Raji (cell line): ENCODE results near the gene CHRNA7.

Experiments
- POLR2A ChIP-seq: IDR thresholded peaks from 2 replicates; pipeline ENCODE4 v1.6.1; 2011; ENCODE audit warnings: low read depth, low read length, control low read depth; ENCODE audit not compliant: insufficient read depth

The CHRNA7 gene

GRCh38 chr15:32104061-32104995 is 74.0 kb downstream of the CHRNA7 start:
- TF ChIP-seq POLR2A, result no peak

DNA sequence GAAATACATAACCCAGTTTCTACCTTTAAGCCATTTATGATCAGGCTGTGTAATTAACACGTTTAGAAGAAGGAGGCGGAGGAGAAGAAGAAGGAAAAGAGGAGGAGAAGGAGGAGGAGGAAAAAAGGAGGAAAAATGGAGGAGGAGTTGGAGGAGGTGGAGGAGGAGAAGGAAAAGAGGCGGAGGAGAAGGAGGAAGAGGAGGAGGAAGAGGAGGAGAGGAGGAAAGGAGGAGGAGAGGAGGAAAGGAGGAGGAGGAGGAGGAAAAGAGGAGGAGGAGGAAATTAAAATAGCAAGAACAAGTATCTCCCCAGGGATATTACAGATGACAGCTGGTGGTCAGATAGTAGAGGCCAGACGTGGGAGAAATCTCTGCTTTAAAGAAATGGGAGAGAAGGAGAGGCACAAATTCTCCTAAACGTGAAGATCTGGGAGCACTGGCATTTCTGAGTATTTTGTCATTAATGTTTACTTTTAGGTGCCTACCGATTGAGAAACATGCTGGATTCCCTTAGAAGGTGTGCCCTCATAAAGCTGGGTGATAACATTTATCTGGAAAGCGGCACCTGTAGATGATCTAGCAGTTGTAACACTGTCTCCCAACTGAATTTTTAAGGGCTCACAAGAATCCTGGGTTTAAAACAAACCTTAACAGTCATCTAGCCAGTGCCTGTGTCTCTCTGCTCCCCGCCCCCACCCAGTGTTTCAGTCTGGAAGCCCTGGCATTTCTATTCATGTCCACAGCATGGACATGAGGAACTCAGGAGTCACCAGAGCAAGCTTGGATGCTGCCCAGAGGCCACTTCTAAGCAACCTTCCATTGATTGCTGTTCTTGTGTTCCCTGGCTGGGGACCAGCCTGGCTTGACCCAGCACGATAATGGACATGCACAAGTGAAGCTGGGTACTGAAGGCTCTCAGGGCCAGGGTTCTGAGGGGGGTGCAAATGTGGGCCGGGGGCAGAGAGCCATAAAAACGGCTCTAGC is 75.2 kb downstream of the CHRNA7 start:
- no peak for TF ChIP-seq POLR2A

- no peak for TF ChIP-seq POLR2A
Measured at GRCh38 chr15:32106401-32107381, 76.4 kb downstream of the CHRNA7 start.

DNA sequence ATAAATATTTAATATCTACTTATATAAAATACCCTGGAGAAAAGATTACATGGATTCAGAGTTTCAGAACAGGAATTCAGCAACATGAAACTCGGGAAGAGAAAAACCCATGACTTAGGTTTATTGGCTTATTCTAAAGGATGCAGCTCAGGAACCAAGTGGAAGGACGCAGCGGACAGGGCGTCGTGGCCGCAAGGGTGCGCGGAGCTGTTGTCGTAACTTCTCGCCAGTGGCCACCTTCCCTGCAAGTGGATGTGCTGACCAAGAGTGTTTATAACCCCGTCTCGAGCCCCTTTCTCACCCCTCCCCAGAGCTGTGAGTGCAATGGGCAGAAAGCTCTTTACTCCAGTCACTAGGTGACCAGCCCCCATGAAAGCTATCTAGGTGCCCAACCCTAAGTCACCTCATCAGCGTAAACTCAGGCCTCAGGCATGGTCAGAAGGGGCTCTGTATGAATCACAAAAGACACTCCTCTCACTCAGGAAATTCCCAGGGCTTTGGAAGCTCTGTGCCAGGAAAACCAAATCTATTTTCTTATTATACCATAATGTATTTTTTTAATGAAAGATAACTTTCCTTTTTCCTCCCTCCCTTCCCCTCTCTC is 77.3 kb downstream of the CHRNA7 start:
- no peak for TF ChIP-seq POLR2A

- no peak for TF ChIP-seq POLR2A
Measured at GRCh38 chr15:32108661-32109060, 78.3 kb downstream of the CHRNA7 start.

- TF ChIP-seq POLR2A, result no peak
Measured at GRCh38 chr15:32112101-32112500, 81.8 kb downstream of the CHRNA7 start.

DNA sequence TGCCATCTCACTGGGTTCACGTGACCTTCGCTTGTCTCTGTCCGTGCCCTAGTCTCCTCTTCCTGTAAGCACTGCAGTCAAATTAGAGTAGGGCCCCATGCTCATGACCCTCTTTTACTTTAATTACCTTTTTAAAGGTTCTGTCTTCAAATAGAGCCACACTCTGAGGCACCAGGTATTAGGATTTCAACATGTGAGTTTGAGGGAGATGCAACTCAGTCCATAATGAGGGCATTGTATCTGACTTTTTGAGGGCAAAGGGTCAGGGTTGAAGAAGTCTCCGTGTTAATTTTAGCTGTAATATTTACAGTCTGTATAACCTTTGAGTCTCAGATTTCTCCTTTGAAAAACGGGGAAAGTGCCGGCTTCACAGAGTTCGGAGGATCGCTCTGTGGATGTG is 82.9 kb downstream of the CHRNA7 start:
- no peak for TF ChIP-seq POLR2A

GRCh38 chr15:32117122-32117521 is 86.8 kb downstream of the CHRNA7 start:
- no peak for TF ChIP-seq POLR2A

DNA sequence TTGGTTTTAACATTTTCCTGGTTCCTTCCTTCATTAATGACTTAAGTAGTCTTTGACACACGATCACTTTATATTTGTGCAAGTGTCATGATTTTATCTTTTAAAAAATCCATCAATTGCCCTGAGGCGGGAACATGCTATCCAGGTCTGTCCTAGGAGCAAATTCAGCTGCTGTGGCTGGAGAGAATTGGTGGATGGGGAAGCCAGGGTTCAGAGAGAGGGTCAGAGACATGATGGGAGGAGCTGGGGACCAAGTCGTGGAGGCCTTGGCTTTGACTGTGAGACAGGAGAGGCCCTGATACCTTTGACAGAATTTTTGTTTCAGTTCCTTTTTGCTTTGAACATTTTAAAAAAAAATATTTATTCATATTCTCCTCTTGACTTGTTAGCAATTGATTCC is 89.0 kb downstream of the CHRNA7 start:
- TF ChIP-seq POLR2A, result no peak

- TF ChIP-seq POLR2A, result no peak
Measured at GRCh38 chr15:32119694-32120330, 89.5 kb downstream of the CHRNA7 start.

DNA sequence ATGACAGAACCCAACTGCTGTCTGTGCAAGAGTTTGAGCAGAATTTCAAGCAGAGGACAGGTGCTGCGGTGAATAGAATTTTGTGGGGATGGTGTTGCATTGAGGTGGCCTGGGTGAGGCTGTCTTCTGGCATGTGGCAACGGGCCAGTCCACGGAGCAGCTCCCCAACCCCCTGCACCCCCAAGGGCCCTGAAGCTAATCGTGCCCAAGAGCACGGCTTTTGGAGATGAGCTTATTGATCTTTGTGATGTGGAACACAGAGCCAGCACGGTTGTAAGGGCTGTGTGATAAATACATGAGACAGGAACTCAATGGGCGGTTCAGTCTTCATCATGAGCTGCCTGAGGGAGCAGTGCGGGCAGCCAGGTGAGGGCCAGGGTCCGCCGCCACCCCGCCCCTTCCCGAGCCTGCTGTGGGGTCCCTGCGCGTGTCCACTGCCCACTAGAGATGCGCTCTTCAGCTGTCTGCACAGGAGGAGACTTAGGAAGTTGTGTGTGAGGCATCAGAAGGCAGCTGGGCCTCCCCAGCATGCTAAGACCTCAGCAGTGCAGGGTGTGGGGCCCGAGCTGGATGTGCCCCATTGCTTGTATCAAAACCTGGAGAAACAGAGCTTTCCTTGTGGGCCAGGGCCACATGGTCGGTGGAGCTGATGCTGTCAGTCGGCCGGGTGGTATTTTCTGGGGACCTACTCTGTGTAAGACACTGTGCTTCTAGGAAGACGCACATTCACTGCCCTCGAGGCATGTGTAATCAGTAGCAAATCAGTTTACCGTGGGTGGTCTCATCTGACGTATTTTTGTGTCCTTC is 90.5 kb downstream of the CHRNA7 start:
- TF ChIP-seq POLR2A, result no peak

GRCh38 chr15:32121384-32121695 is 91.0 kb downstream of the CHRNA7 start:
- TF ChIP-seq POLR2A, result no peak

DNA sequence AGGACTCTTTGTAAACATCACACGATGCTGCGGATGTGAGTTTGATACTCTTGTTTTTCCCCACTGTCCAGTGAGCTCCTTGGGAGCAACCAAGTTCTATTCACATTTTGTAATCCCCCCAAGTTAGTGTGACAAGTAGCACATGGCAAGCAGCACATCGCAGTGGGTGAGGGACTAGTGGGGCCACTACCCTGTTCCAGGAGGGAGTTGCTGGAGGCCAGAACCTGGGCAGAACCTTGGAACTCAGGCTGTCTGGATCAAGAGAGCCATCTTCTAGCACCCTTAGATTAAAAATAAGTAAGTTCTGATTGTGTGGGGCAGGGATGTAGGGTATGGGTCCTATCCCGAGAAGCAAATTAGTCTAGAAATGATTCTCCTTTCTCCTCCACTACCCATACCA is 91.7 kb downstream of the CHRNA7 start:
- no peak for TF ChIP-seq POLR2A
